Myometrial cell (primary cell): Measurements from ENCODE around the gene GRAP2. TPM values are rescaled to one million over a fixed set of nuclear protein-coding genes. Genes with fewer than 3 reads are reported as not detected.

Experiments used
- total RNA-seq: library from RNA; depleted of rRNA; stranded (reverse); fragments of >200 nt; gene quantifications from 2 replicates; pipeline ENCODE4 v1.2.3, GENCODE V29; 2015

Gene GRAP2
- total RNA-seq = not detected in 2 replicates

GRCh38 chr22:39900306-39901227, at the start of gene GRAP2:
TSS of gene GRAP2 (plus strand) at chr22:39901084. CDS start at chr22:39947107, 46,023 bp downstream.

GRCh38 chr22:39893526-39893925, 7.4 kb upstream of the GRAP2 start, which contains the start of gene ENTHD1:
TSS of gene ENTHD1 (minus strand) at chr22:39893760. CDS start at chr22:39887748, 6,012 bp downstream.

GRCh38 chr22:39959640-39960447, 59.0 kb downstream of the GRAP2 start, which contains the start of gene TMA7B:
TSS of gene TMA7B (plus strand) at chr22:39960397. CDS start at chr22:39964375, 3,978 bp downstream.

GRCh38 chr22:39994566-39995392, 93.9 kb downstream of the GRAP2 start, which contains the start of gene FAM83F:
TSS of gene FAM83F (plus strand) at chr22:39994954. CDS start at chr22:39995043, 89 bp downstream.

Other genes starting within 250 kb of the GRAP2 start
- gene ENTHD1, start 7.3 kb upstream of the GRAP2 start, total RNA-seq = not detected in 2 replicates
- gene TMA7B, start 59.3 kb downstream of the GRAP2 start, total RNA-seq = not detected in 2 replicates
- gene FAM83F, start 93.9 kb downstream of the GRAP2 start, total RNA-seq = not detected in 2 replicates